ENCODE data around the gene IGF2R.

The IGF2R gene

GRCh38 chr6:160027931-160028330, 59.0 kb downstream of the IGF2R start:
- no peak for TF ChIP-seq CTCF (IDR thresholded peaks at IDR 0.05; ENCODE audit: borderline replicate concordance, extremely low read depth, low read length, poor library complexity, severe bottlenecking)
- no peaks in the 10 kb centered on the region for H3K9me3 ChIP-seq (ENCODE audit: insufficient read depth, low read length, severe bottlenecking)
- DNase-seq, result peak; percentile 64
- peaks cover 74% of the 10 kb centered on the region for H3K36me3 ChIP-seq (ENCODE audit: insufficient read depth, low read length)
- H3K27me3 ChIP-seq (ENCODE audit: insufficient read depth, low read length, poor library complexity), result no peaks in the 10 kb centered on the region
- no peak overlapping the region for H2AFZ ChIP-seq (ENCODE audit: low read depth, low read length)
- peak overlapping the region; percentile 63 for H3K9ac ChIP-seq (ENCODE audit: low read depth, low read length)
- peaks cover 75% of the 10 kb centered on the region for H3K4me1 ChIP-seq (ENCODE audit: insufficient read depth, low read length)
- H3K4me2 ChIP-seq (ENCODE audit: insufficient read depth, low read length), result peak overlapping the region; percentile 18
- no peak overlapping the region for H3K4me3 ChIP-seq (ENCODE audit: low read depth in 1 of 2, low read length in 2 of 2)
- peak overlapping the region; percentile 97 for H3K27ac ChIP-seq (ENCODE audit: low read length)
- peak; percentile 40 for ATAC-seq (ENCODE audit: insufficient read depth, low read depth)
- peaks cover 8% of the 10 kb centered on the region for H4K20me1 ChIP-seq (ENCODE audit: insufficient read depth, low read length)
- H3K79me2 ChIP-seq (ENCODE audit: insufficient read depth, low read length), result peaks cover 55% of the 10 kb centered on the region

GRCh38 chr6:160028487-160029275, 59.8 kb downstream of the IGF2R start:
- ATAC-seq (ENCODE audit: insufficient read depth, low read depth), result peak; percentile 89

GRCh38 chr6:160029525-160029924, 60.6 kb downstream of the IGF2R start:
- Histone ChIP-seq H4K20me1 (ENCODE audit: insufficient read depth, low read length) (peaks cover 8% of the 10 kb centered on the region), H2AFZ (ENCODE audit: low read depth, low read length) (no peak overlapping the region), H3K4me2 (ENCODE audit: insufficient read depth, low read length) (peak overlapping the region; percentile 49), H3K79me2 (ENCODE audit: insufficient read depth, low read length) (peaks cover 44% of the 10 kb centered on the region), H3K9me3 (ENCODE audit: insufficient read depth, low read length, severe bottlenecking) (no peaks in the 10 kb centered on the region), H3K4me1 (ENCODE audit: insufficient read depth, low read length) (peaks cover 69% of the 10 kb centered on the region), H3K9ac (ENCODE audit: low read depth, low read length) (peak overlapping the region; percentile 68), H3K4me3 (ENCODE audit: low read depth in 1 of 2, low read length in 2 of 2) (peak overlapping the region in 1 of 2 experiments; percentile 35; a peak in 1 of 4 replicates), H3K27ac (ENCODE audit: low read length) (peak overlapping the region; percentile 97), H3K36me3 (ENCODE audit: insufficient read depth, low read length) (peaks cover 75% of the 10 kb centered on the region), H3K27me3 (ENCODE audit: insufficient read depth, low read length, poor library complexity) (no peaks in the 10 kb centered on the region)
- no peak for TF ChIP-seq CTCF (IDR thresholded peaks at IDR 0.05; ENCODE audit: borderline replicate concordance, extremely low read depth, low read length, poor library complexity, severe bottlenecking)
- no peak for TF ChIP-seq EZH2 (IDR thresholded peaks at IDR 0.05; ENCODE audit: borderline replicate concordance, low read depth, low read length, severe bottlenecking)
- ATAC-seq (ENCODE audit: insufficient read depth, low read depth) (no peak), DNase-seq (peak; percentile 30)

More at GRCh38 chr6:160028487-160029275, 59.8 kb downstream of the IGF2R start:
- Histone ChIP-seq H3K4me2 (ENCODE audit: insufficient read depth, low read length) (peak overlapping the region; percentile 32), H3K27ac (ENCODE audit: low read length) (peak overlapping the region; percentile 97), H2AFZ (ENCODE audit: low read depth, low read length) (no peak overlapping the region), H3K9ac (ENCODE audit: low read depth, low read length) (peak overlapping the region; percentile 68), H3K36me3 (ENCODE audit: insufficient read depth, low read length) (peaks cover 75% of the 10 kb centered on the region), H3K9me3 (ENCODE audit: insufficient read depth, low read length, severe bottlenecking) (no peaks in the 10 kb centered on the region), H3K79me2 (ENCODE audit: insufficient read depth, low read length) (peaks cover 52% of the 10 kb centered on the region), H4K20me1 (ENCODE audit: insufficient read depth, low read length) (peaks cover 8% of the 10 kb centered on the region), H3K4me3 (ENCODE audit: low read depth in 1 of 2, low read length in 2 of 2) (no peak overlapping the region; a peak in 1 of 4 replicates), H3K27me3 (ENCODE audit: insufficient read depth, low read length, poor library complexity) (no peaks in the 10 kb centered on the region), H3K4me1 (ENCODE audit: insufficient read depth, low read length) (peaks cover 73% of the 10 kb centered on the region)
- TF ChIP-seq EZH2 (IDR thresholded peaks at IDR 0.05; ENCODE audit: borderline replicate concordance, low read depth, low read length, severe bottlenecking) (no peak), CTCF (IDR thresholded peaks at IDR 0.05; ENCODE audit: borderline replicate concordance, extremely low read depth, low read length, poor library complexity, severe bottlenecking) (peak; percentile 78)
- DNase-seq, result peak; percentile 95
